GM12874 (cell line): ENCODE results near the gene LCE4A.
"Not testable (repeated sequence)": the region's sequence is repeated elsewhere in the genome, so short reads cannot be mapped to it uniquely, and the experiment has no call there.

ENCODE experiments used
- TF ChIP-seq, protein P1 (sequence below): IDR thresholded peaks from 2 replicates; pipeline ENCODE4 v1.5.1; 2011; ENCODE audit warnings: low read depth, mild to moderate bottlenecking, control low read depth, low read length, moderate library complexity; ENCODE audit not compliant: insufficient read depth

The LCE4A gene, protein sequence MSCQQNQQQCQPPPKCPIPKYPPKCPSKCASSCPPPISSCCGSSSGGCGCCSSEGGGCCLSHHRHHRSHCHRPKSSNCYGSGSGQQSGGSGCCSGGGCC

DNA sequence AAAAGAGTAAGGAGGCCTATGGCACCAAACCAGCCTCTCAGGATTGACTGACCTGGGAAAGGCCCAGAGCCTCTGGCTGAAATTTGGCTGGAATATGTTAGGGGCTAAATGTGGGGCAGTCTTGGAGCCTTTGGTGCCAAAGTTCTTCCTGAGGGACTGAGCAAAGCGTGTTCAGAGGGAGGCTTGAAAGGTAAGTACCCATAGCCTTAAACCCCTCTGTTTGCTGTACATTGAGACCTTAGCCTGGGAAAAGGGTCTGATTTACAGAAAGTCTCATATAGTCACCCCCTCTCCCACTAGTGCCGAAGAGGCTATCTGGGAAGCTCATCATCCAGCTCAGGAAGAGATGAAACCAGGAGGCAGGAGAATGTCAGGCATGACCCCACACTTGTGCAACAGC, at the start of gene LCE4A:
LCE4A (plus strand) TSS at position 301 of the 400 bp plus-strand sequence. CDS start 916 bp downstream, outside the sequence.
- TF ChIP-seq, protein P1, sequence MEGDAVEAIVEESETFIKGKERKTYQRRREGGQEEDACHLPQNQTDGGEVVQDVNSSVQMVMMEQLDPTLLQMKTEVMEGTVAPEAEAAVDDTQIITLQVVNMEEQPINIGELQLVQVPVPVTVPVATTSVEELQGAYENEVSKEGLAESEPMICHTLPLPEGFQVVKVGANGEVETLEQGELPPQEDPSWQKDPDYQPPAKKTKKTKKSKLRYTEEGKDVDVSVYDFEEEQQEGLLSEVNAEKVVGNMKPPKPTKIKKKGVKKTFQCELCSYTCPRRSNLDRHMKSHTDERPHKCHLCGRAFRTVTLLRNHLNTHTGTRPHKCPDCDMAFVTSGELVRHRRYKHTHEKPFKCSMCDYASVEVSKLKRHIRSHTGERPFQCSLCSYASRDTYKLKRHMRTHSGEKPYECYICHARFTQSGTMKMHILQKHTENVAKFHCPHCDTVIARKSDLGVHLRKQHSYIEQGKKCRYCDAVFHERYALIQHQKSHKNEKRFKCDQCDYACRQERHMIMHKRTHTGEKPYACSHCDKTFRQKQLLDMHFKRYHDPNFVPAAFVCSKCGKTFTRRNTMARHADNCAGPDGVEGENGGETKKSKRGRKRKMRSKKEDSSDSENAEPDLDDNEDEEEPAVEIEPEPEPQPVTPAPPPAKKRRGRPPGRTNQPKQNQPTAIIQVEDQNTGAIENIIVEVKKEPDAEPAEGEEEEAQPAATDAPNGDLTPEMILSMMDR: no peak

- TF ChIP-seq, protein P1: no peak
Observed at GRCh38 chr1:152658649-152659048, 49.3 kb upstream of the LCE4A start.

GRCh38 chr1:152663098-152663497, 44.9 kb upstream of the LCE4A start, which contains the start of gene LCE2D:
Gene LCE2D, plus strand, starts transcription at chr1:152663380. Its CDS starts 726 bp downstream, at chr1:152664106.
- TF ChIP-seq, protein P1: no peak

GRCh38 chr1:152667648-152668047, 40.3 kb upstream of the LCE4A start:
- TF ChIP-seq, protein P1: no peak

DNA sequence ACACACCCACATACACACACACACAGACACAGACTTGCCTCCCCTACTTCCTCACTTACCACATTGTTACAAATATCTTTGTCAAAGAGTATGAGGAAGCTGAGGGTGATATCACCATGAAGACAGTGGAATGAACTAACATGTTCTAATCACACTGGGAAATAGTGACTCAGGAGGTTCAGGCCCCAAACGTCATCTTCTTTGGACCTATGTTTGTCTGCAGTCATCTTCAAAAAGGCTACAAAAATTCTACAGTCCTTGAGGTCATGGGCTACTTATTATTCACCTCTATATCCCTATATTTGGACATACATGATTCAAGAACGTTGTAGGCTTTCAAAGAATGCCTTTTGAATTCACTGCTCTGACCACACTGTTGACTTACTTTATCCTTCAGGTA, 34.9 kb upstream of the LCE4A start:
- TF ChIP-seq, protein P1: no peak

DNA sequence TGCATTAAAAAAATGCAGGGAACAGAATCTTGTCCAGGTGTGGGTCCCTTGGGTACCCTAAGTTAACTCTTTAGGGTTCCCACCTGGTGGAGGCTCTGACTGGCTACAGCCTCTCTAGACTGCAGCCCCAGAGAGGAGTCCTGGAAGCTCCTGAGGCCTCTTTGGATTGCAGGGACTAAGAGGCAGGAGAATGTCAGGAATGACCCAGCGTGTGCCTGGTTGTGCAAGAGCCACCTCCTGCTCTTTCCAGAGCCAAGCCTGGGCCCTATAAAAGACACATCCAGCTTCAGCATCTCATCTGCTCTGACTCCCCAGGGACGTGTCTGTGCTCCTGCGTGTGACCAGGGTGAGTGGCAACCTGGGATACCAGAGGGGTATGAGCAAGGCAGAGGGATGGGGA, 33.0 kb upstream of the LCE4A start, which contains the start of gene LCE2C:
LCE2C (plus strand) TSS at position 297 of the 400 bp plus-strand sequence. CDS start 737 bp downstream, outside the sequence.
- TF ChIP-seq, protein P1: not testable (repeated sequence)

- TF ChIP-seq, protein P1: no peak
Observed at GRCh38 chr1:152679459-152679858, 28.5 kb upstream of the LCE4A start.
